ENCODE measurements around the gene USH2A.

USH2A gene

DNA sequence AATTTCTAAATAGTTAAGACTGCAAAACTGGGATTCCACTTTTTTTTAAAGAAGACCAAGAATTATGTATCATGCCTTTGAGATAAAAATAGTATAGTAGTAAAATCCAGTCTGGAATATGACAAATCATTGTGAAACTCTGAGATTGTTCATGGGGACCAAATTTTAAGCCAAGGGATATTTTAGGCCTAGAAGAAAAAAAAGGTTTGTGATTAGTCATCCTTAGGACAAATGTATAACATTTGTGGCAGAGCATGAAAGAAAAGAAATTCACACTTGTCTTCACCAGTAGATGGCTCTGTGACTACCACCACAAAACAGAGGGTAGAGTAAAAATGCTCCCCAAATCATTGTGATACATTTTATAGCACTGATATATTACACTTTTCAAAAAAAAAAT lies 630.1 kb downstream of the USH2A start:
- Histone ChIP-seq H2AFZ (ENCODE audit: low read length) (no peak overlapping the region), H3K79me2 (ENCODE audit: insufficient read depth, low read length) (no peaks in the 10 kb centered on the region), H3F3A (ENCODE audit: low read depth) (no peaks in the 10 kb centered on the region), H3K4me2 (ENCODE audit: low read depth, low read length, poor library complexity, severe bottlenecking) (no peak overlapping the region), H4K20me1 (ENCODE audit: insufficient read depth, low read length, poor library complexity, severe bottlenecking) (no peaks in the 10 kb centered on the region), H3K9me3 (ENCODE audit: insufficient read depth, low read depth, low read length) (no peaks in the 10 kb centered on the region), H3K27me3 (ENCODE audit: insufficient read depth, low read length, poor library complexity, severe bottlenecking) (no peaks in the 10 kb centered on the region), H3K9ac (ENCODE audit: low read depth, low read length, poor library complexity, severe bottlenecking) (no peak overlapping the region), H3K4me3 (ENCODE audit: low read length, poor library complexity, severe bottlenecking) (no peak overlapping the region), H3K4me1 (ENCODE audit: insufficient read depth, low read length, poor library complexity, severe bottlenecking) (no peaks in the 10 kb centered on the region), H3K9me2 (replicated peaks; ENCODE audit: low read depth, low read length) (no peaks in the 10 kb centered on the region), H3K36me3 (ENCODE audit: insufficient read depth, low read length) (no peaks in the 10 kb centered on the region)
- TF ChIP-seq CTCF (conservative IDR thresholded peaks at IDR 0.05; ENCODE audit: low read length) (peak; percentile 43), EZH2phosphoT487 (IDR thresholded peaks at IDR 0.05; ENCODE audit: borderline replicate concordance) (no peak)

DNA sequence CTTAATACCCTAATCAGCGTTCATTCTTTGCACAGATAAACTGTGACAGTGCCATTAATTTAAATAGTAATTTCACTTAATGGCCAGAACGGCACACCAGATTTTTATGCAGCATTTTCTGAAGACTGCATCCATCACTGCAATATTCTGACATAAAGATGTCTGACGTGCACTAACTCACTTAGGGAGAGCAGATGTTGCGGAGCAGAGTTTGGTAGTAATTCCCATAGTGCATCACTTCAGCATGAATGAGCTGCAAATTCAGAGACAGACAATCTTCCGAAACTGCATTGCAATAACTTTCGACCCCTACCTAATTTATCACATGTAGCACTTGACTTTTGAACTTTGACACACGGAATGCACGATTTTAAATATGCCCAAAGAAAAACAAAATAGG lies 630.8 kb downstream of the USH2A start:
- H3K4me1 ChIP-seq (ENCODE audit: insufficient read depth, low read length, poor library complexity, severe bottlenecking), result no peaks in the 10 kb centered on the region
- no peaks in the 10 kb centered on the region for H3K9me2 ChIP-seq (replicated peaks; ENCODE audit: low read depth, low read length)
- TF ChIP-seq CTCF (conservative IDR thresholded peaks at IDR 0.05; ENCODE audit: low read length), result no peak
- TF ChIP-seq EZH2phosphoT487 (IDR thresholded peaks at IDR 0.05; ENCODE audit: borderline replicate concordance), result no peak
- no peaks in the 10 kb centered on the region for H3K9me3 ChIP-seq (ENCODE audit: insufficient read depth, low read depth, low read length)
- no peaks in the 10 kb centered on the region for H3K36me3 ChIP-seq (ENCODE audit: insufficient read depth, low read length)
- H3K27me3 ChIP-seq (ENCODE audit: insufficient read depth, low read length, poor library complexity, severe bottlenecking), result no peaks in the 10 kb centered on the region
- H3K9ac ChIP-seq (ENCODE audit: low read depth, low read length, poor library complexity, severe bottlenecking), result no peak overlapping the region
- H3K4me2 ChIP-seq (ENCODE audit: low read depth, low read length, poor library complexity, severe bottlenecking), result no peak overlapping the region
- H3K4me3 ChIP-seq (ENCODE audit: low read length, poor library complexity, severe bottlenecking), result no peak overlapping the region
- no peak overlapping the region for H2AFZ ChIP-seq (ENCODE audit: low read length)
- H3K79me2 ChIP-seq (ENCODE audit: insufficient read depth, low read length), result no peaks in the 10 kb centered on the region
- no peaks in the 10 kb centered on the region for H3F3A ChIP-seq (ENCODE audit: low read depth)
- no peaks in the 10 kb centered on the region for H4K20me1 ChIP-seq (ENCODE audit: insufficient read depth, low read length, poor library complexity, severe bottlenecking)

GRCh38 chr1:215789981-215790380 lies 633.3 kb downstream of the USH2A start:
- Histone ChIP-seq H3K4me1 (ENCODE audit: insufficient read depth, low read length, poor library complexity, severe bottlenecking) (no peaks in the 10 kb centered on the region), H4K20me1 (ENCODE audit: insufficient read depth, low read length, poor library complexity, severe bottlenecking) (no peaks in the 10 kb centered on the region), H3K4me3 (ENCODE audit: low read length, poor library complexity, severe bottlenecking) (no peak overlapping the region), H3K9me2 (replicated peaks; ENCODE audit: low read depth, low read length) (no peaks in the 10 kb centered on the region), H3F3A (ENCODE audit: low read depth) (no peaks in the 10 kb centered on the region), H3K79me2 (ENCODE audit: insufficient read depth, low read length) (no peaks in the 10 kb centered on the region), H2AFZ (ENCODE audit: low read length) (no peak overlapping the region), H3K9ac (ENCODE audit: low read depth, low read length, poor library complexity, severe bottlenecking) (no peak overlapping the region), H3K4me2 (ENCODE audit: low read depth, low read length, poor library complexity, severe bottlenecking) (no peak overlapping the region), H3K27me3 (ENCODE audit: insufficient read depth, low read length, poor library complexity, severe bottlenecking) (no peaks in the 10 kb centered on the region), H3K36me3 (ENCODE audit: insufficient read depth, low read length) (no peaks in the 10 kb centered on the region), H3K9me3 (ENCODE audit: insufficient read depth, low read depth, low read length) (no peaks in the 10 kb centered on the region)
- TF ChIP-seq CTCF (conservative IDR thresholded peaks at IDR 0.05; ENCODE audit: low read length), result no peak
